Thyroid gland (tissue), 4 donors: ENCODE results near the gene IFIT2. TPM values are rescaled to one million over a fixed set of nuclear protein-coding genes. Genes with fewer than 3 reads are reported as not detected.

Experiments
- DNase-seq, 2 donors: peaks; one replicate each; pipeline ENCODE4 v3.0.0-alpha.2; 2019
- H3K27ac ChIP-seq, 3 donors: fragments of 200-600 bp; sonication (generic); 1 replicate in 2 of 3; 2 replicates in 1 of 3; pipeline ENCODE4 v1.5.1; 2016 to 2019; ENCODE audit warnings: mild to moderate bottlenecking in 1 of 3, moderate library complexity in 1 of 3
- H3K27me3 ChIP-seq: fragments of 200-600 bp; sonication (generic); one replicate; pipeline ENCODE4 v1.5.1; 2019
- H3K36me3 ChIP-seq, 2 donors: fragments of 200-600 bp; sonication (generic); one replicate each; pipeline ENCODE4 v1.5.1; 2016 to 2019
- H3K4me1 ChIP-seq, 2 donors: fragments of 200-600 bp; sonication (generic); one replicate each; pipeline ENCODE4 v1.5.1; 2017 to 2019
- H3K4me3 ChIP-seq, 3 donors: fragments of 200-600 bp; sonication (generic); replicated peaks in 1 of 3; 1 replicate in 2 of 3; 2 replicates in 1 of 3; pipeline ENCODE4 v1.5.1; 2016; ENCODE audit warnings: mild to moderate bottlenecking in 1 of 3
- H3K9me3 ChIP-seq: fragments of 200-600 bp; sonication (generic); one replicate; pipeline ENCODE4 v1.5.1; 2017
- CTCF ChIP-seq, 6 experiments: fragments of 200-600 bp in 3 of 6; fragments of 450-650 bp in 3 of 6; sonication (generic) in 3 of 6; IDR thresholded peaks; one replicate each; pipeline ENCODE4 v1.5.1; 2016 to 2019; ENCODE audit warnings: antibody characterized with exemption in 6 of 6, mild to moderate bottlenecking in 2 of 6, inconsistent platforms in 1 of 6, moderate library complexity in 1 of 6
- POLR2A ChIP-seq, 2 donors: fragments of 450-650 bp; IDR thresholded peaks; one replicate each; pipeline ENCODE4 v1.6.1; 2017; ENCODE audit warnings: antibody characterized with exemption in 2 of 2, mild to moderate bottlenecking in 2 of 2, moderate library complexity in 1 of 2
- WGBS, 2 donors: methylation state at CpG; one replicate each; pipeline ENCODE4 v1.1.5; 2017; 5-methylcytosine and 5-hydroxymethylcytosine counted together
- intact Hi-C: fragments of 100-400 bp; cut with DNase I; formaldehyde crosslinking; loops from one replicate; pipeline ENCODE4 v1.15.1; 2023
- total RNA-seq, 4 donors: library from RNA; depleted of rRNA; stranded (reverse); fragments of >200 nt; gene quantifications; one replicate each; pipeline ENCODE4 v1.2.3, GENCODE V29; 2016

The IFIT2 gene
- total RNA-seq, 4 donors from 2014 or later: 3.4 to 5.4 (median 4.6) TPM

- Histone ChIP-seq H3K4me3 (no peak overlapping the region), H3K27ac (peak overlapping the region in 2 of 3 donors; percentile 32 to 86), H3K27me3 (no peaks in the 10 kb centered on the region), H3K9me3 (no peaks in the 10 kb centered on the region), H3K36me3 (no peaks in the 10 kb centered on the region), H3K4me1 (peaks cover 13 to 28% of the 10 kb centered on the region in 2 donors)
- no peak for DNase-seq
- TF ChIP-seq POLR2A (IDR thresholded peaks at IDR 0.05) (no peak), CTCF (IDR thresholded peaks at IDR 0.05) (no peak)
- intact Hi-C loops: no loop called here
- 64 to 69% methylated on average over 1 of the region's 1 CpG for WGBS, 2 donors
Observed at GRCh38 chr10:89279421-89279869, 22.4 kb upstream of the IFIT2 start.

DNA sequence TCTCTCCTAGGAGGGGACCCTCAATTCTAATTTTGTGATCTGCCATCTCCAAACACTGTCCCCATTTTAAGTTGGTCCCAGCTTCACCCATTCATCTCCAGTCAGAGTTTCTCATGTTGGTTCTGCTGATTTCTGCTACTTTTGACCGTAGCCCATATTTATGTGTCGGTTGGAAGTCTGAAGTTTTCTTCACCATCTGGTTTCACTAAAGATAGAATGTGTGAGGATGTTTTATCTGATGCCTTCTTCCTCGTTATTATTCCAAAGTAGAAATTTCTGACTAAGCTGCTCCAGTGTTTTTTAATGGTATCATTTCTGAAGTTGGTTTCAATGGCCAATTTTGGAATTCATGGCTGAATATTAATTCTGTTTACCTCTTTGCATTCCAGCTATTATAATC, 21.3 kb upstream of the IFIT2 start:
- no peaks in the 10 kb centered on the region for H3K27me3 ChIP-seq
- TF ChIP-seq CTCF (IDR thresholded peaks at IDR 0.05): no peak
- TF ChIP-seq POLR2A (IDR thresholded peaks at IDR 0.05): no peak
- 77 to 83% methylated on average over 3 of the region's 3 CpGs for WGBS, 2 donors
- intact Hi-C loops: no loop called here
- H3K27ac ChIP-seq: no peak overlapping the region
- peaks cover 13 to 27% of the 10 kb centered on the region in 2 donors for H3K4me1 ChIP-seq
- H3K9me3 ChIP-seq: no peaks in the 10 kb centered on the region
- DNase-seq: no peak
- H3K36me3 ChIP-seq: no peaks in the 10 kb centered on the region
- H3K4me3 ChIP-seq: no peak overlapping the region

GRCh38 chr10:89281606-89282395, 20.0 kb upstream of the IFIT2 start:
- Histone ChIP-seq H3K4me3 (peak overlapping the region in 1 of 3 donors; percentile 11), H3K36me3 (no peaks in the 10 kb centered on the region), H3K27me3 (no peaks in the 10 kb centered on the region), H3K27ac (no peak overlapping the region), H3K4me1 (peaks cover 13 to 23% of the 10 kb centered on the region in 2 donors), H3K9me3 (no peaks in the 10 kb centered on the region)
- no peak for TF ChIP-seq POLR2A (IDR thresholded peaks at IDR 0.05)
- TF ChIP-seq CTCF (IDR thresholded peaks at IDR 0.05): no peak
- 78 to 83% methylated on average over 4 of the region's 4 CpGs for WGBS, 2 donors
- DNase-seq: no peak
- intact Hi-C loops: no loop called here

- H3K27ac ChIP-seq: peak overlapping the region; percentile 42 to 74 (median 51)
- H3K27me3 ChIP-seq: no peaks in the 10 kb centered on the region
- intact Hi-C loops: no loop called here
- H3K4me3 ChIP-seq: no peak overlapping the region
- WGBS, 2 donors: 47 to 49% methylated on average over 6 of the region's 6 CpGs
- peaks cover 7 to 15% of the 10 kb centered on the region in 2 donors for H3K4me1 ChIP-seq
- no peaks in the 10 kb centered on the region for H3K36me3 ChIP-seq
- no peaks in the 10 kb centered on the region for H3K9me3 ChIP-seq
- no peak for DNase-seq
- TF ChIP-seq POLR2A (IDR thresholded peaks at IDR 0.05) (no peak), CTCF (IDR thresholded peaks at IDR 0.05) (peak in 1 of 6 experiments; percentile 19)
Observed at GRCh38 chr10:89283025-89283935, 18.6 kb upstream of the IFIT2 start.
